Bronchial epithelial cell (primary cell): ENCODE results near the gene SLC1A2. TPM values are rescaled to one million over a fixed set of nuclear protein-coding genes. Genes with fewer than 3 reads are reported as not detected.

Experiments used
- DNase-seq: peaks from one replicate; pipeline ENCODE4 v3.0.0-alpha.2; 2010; ENCODE audit warnings: low read depth
- FAIRE-seq: peaks from 2 replicates; lab custom pipeline; 2011; peaks lifted over from hg19 to GRCh38; lab: Jason Lieb, UNC
- H3K27me3 ChIP-seq: 2 replicates; pipeline ENCODE4 v1.5.1; 2011; ENCODE audit warnings: low read length; ENCODE audit not compliant: control insufficient read depth, insufficient read depth
- H3K36me3 ChIP-seq: 2 replicates; pipeline ENCODE4 v1.5.1; 2011; ENCODE audit warnings: low read length; ENCODE audit not compliant: control insufficient read depth, insufficient read depth
- H3K4me3 ChIP-seq: 2 replicates; pipeline ENCODE4 v1.5.1; 2011; ENCODE audit warnings: mild to moderate bottlenecking, low read depth, low read length, control low read depth
- total RNA-seq: library from RNA; depleted of rRNA; stranded (reverse); fragments of >200 nt; gene quantifications from 2 replicates; pipeline ENCODE4 v1.2.1, GENCODE V29; 2014
- TF ChIP-seq, protein P1 (sequence below): IDR thresholded peaks from 2 replicates; pipeline ENCODE4 v1.5.1; 2011; ENCODE audit warnings: mild to moderate bottlenecking, moderate library complexity, low read length, control low read depth, inconsistent platforms; ENCODE audit not compliant: insufficient read depth, severe bottlenecking

The SLC1A2 gene
- total RNA-seq, 1 donor from 2014 or later: under 0.01 TPM

DNA sequence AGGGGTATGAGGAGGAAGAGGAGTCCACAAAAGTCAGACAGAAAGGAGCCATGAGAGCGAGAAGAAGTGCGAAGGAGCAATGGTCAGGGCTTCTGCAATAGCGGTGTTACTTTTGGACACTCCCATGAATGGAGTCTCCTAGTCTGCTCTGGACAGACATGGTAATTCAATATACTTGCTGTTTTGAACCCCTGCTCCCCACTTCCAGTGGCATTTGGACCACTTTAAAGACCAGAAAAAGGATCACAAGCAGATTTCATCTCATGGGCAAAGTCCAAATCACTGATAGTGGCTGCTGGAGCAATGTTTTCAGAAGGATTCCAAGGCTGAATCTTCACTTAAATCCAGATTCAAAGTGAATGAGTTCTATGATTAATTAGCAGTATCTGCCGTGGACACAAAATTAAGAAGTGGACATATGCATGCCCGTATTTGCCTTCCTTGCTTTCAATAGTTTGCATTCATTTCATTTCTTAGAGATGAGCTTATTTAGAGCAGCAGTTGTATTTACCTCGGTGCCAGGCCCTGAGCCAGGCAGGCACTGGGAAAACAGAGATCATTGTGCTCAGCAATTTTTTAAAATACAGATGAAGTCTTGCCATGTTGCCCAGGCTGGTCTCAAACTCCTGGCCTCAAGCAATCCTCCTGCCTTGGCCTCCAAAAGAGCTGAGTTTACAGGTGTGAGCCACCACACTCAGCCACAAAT, 72.0 kb downstream of the SLC1A2 start:
- Histone ChIP-seq H3K36me3 (no peaks in the 10 kb centered on the region), H3K27me3 (no peaks in the 10 kb centered on the region), H3K4me3 (no peak overlapping the region)
- no peak for DNase-seq
- TF ChIP-seq, protein P1, sequence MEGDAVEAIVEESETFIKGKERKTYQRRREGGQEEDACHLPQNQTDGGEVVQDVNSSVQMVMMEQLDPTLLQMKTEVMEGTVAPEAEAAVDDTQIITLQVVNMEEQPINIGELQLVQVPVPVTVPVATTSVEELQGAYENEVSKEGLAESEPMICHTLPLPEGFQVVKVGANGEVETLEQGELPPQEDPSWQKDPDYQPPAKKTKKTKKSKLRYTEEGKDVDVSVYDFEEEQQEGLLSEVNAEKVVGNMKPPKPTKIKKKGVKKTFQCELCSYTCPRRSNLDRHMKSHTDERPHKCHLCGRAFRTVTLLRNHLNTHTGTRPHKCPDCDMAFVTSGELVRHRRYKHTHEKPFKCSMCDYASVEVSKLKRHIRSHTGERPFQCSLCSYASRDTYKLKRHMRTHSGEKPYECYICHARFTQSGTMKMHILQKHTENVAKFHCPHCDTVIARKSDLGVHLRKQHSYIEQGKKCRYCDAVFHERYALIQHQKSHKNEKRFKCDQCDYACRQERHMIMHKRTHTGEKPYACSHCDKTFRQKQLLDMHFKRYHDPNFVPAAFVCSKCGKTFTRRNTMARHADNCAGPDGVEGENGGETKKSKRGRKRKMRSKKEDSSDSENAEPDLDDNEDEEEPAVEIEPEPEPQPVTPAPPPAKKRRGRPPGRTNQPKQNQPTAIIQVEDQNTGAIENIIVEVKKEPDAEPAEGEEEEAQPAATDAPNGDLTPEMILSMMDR: no peak
- FAIRE-seq: no peak

DNA sequence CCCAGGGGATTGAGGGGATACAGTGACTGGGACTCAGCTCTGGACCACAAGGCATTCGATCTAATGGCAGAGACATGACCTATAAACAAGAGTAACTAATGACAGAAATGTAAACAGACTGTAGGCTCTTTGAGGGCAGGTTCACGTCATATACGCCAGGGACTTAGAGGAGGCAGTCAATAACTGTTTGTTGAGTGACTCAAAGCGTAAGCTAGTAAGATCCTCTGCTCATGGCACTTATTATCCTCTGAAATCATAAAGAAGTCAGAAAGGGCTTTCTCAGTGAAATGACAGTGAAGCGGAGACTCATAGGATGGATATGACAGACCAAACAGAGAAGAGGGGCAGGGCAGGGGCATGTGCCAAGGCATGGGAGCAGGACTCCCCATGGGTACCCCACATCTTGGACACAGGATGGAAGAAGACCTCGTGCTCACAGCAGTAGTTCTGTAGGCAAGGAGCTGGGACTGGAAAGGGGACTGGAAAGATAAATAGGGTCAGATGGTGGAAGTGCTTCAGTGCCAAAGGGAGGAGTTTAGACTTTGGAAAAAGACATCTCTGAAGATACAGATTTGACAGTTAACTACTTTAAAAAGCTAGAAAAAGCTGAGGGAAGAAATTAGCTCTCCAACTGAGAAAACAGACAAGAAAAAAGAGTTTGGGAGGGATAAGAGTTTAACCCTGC, 72.7 kb downstream of the SLC1A2 start:
- Histone ChIP-seq H3K36me3 (no peaks in the 10 kb centered on the region), H3K27me3 (no peaks in the 10 kb centered on the region), H3K4me3 (no peak overlapping the region)
- FAIRE-seq: no peak
- DNase-seq: no peak
- TF ChIP-seq, protein P1: no peak

DNA sequence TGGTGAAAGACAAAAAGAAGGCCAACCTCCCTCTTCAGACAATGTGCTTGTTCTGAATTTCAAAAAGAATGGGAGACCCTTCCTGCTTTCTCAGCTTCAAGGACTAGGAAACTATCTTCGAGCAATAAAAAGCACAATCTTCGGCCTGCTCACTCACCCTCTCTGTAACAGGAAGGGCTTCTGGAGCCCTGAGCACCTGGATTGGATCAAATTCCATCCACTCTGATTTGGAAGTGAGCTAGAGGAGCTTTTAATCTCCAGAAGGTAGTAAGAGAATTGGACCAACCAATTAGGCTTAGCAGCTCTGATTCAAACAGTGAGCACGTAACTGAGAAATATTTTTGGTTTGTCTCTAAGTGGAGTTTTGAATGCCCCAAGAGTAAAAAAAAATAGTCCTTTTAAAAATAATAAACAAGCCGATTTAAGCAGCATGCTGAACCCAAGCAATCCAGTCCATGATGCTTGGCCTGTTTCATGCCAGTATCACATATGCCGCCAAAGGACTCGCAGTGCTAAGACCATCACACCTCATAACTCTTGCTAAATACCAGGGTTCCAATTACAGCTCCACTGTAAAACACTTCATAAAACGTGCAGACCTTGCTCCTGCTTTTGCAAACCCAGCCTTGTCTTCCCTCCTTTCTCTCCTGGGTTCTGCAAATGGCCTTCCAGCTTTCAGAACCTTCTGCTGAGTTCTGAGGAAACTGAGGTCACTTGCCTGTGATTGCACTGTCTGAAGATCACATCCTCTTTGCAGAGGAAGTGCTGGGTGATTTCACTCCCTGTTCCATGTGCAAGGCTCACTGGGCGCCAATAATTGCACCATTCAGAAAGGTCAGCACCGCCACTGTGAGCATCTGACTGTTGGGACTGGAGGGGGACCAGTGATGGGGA, 74.4 kb downstream of the SLC1A2 start:
- TF ChIP-seq, protein P1: no peak

DNA sequence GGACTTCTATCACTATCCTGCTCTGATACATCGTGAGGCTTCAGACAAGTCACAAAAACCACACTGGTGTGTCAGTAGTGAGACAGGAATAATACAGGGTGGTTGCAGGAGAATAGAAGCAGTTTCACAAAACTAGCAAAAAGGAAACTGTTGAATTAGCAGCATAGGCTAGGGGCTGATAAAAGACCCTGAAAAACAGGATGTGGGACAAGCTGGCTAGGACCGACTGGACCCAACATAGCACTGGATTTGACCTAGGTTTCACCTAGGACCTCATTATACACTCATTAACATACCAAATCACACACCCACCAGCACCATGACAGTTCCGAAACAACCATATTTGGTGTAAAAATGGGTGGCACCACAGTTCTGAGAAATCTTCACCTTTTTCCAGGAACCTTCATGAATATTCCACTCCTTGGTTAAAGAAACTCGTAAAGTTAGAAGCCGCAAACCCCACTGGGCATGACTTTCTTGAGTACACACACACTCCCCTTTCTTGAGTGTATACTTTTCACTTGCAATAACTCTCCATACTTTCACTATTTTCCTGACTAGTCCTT, 76.2 kb downstream of the SLC1A2 start:
- FAIRE-seq: no peak
- H3K27me3 ChIP-seq: no peaks in the 10 kb centered on the region
- no peak for DNase-seq
- H3K4me3 ChIP-seq: no peak overlapping the region
- H3K36me3 ChIP-seq: no peaks in the 10 kb centered on the region
- TF ChIP-seq, protein P1: no peak

More for the DNA sequence above, 74.4 kb downstream of the SLC1A2 start:
- no peak for FAIRE-seq
- no peak for DNase-seq
- H3K36me3 ChIP-seq: no peaks in the 10 kb centered on the region
- no peak overlapping the region for H3K4me3 ChIP-seq
- no peaks in the 10 kb centered on the region for H3K27me3 ChIP-seq

DNA sequence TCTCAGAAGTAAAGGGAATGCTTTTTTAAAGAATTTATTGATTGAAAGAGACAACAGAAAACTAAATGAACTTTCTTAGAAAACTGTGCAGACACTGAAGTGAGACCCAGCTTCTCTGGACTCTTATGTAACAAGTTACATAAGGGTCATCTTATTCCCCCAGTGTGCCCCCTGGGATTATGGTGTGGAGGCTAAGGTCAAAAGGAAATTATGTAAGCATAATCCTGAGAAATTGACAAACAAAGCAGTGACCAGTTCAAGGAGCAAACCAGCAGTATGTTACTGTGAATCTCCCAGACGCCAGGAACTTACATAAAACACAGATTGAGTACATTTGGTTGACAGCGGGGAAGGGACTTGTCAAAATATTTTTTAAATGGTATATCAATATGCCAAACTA, 78.6 kb downstream of the SLC1A2 start:
- Histone ChIP-seq H3K27me3 (no peaks in the 10 kb centered on the region), H3K4me3 (no peak overlapping the region), H3K36me3 (no peaks in the 10 kb centered on the region)
- TF ChIP-seq, protein P1: no peak
- DNase-seq: no peak
- no peak for FAIRE-seq
